Measurements from ENCODE around the gene SMG5. TPM values are rescaled to one million over a fixed set of nuclear protein-coding genes. Genes with fewer than 3 reads are reported as not detected.

SMG5 gene
- total RNA-seq, 4 donors from 2014 or later = 70.1 to 139 (median 103) TPM

DNA sequence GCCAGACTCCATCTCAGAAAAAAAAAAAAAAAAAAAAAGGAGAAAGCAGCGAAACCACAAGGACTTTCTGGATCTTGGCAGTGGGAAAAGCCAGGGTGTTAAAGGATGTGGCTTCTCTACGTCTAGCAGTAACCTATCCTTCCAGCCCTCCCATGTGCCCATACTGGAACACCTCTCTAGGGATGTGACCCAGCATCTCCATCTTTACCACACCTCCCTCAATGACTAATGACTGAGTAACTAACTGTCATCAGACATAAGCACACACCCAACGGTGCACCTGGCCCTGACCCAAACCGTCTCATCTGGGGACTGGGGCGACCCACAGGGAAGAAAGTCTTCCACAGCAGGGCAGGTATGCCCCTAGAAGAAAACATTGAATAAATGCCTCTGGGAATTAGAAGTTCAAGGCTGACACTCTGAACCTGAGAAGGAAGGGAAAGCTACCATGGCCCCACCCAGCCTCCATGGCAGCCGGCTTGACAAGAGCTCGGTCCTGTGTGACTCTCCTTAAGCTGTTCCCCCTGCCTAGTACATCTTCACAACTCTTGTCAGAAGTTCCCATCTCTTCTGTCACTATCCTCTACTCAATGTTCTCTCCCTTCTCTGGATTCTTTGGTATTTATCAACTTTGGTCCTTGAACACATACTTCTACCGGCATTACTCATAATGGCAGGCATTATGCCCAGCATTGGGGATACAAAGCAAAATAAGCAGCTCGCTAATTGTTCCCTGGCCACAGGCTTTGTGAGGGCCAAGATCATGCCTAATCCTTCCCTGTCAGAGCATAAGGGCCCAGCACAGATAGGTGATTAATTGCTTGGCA is 20.0 kb downstream of the SMG5 start:
- no peak overlapping the region for H3K27ac ChIP-seq
- H3K27me3 ChIP-seq = no peaks in the 10 kb centered on the region
- no peak overlapping the region for H3K4me3 ChIP-seq
- H3K4me1 ChIP-seq = no peaks in the 10 kb centered on the region
- DNase-seq = no peak
- H3K9me3 ChIP-seq = no peaks in the 10 kb centered on the region
- TF ChIP-seq POLR2A (IDR thresholded peaks at IDR 0.05) = no peak
- TF ChIP-seq, protein P1, sequence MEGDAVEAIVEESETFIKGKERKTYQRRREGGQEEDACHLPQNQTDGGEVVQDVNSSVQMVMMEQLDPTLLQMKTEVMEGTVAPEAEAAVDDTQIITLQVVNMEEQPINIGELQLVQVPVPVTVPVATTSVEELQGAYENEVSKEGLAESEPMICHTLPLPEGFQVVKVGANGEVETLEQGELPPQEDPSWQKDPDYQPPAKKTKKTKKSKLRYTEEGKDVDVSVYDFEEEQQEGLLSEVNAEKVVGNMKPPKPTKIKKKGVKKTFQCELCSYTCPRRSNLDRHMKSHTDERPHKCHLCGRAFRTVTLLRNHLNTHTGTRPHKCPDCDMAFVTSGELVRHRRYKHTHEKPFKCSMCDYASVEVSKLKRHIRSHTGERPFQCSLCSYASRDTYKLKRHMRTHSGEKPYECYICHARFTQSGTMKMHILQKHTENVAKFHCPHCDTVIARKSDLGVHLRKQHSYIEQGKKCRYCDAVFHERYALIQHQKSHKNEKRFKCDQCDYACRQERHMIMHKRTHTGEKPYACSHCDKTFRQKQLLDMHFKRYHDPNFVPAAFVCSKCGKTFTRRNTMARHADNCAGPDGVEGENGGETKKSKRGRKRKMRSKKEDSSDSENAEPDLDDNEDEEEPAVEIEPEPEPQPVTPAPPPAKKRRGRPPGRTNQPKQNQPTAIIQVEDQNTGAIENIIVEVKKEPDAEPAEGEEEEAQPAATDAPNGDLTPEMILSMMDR (IDR thresholded peaks at IDR 0.05) = no peak
- peaks cover 0 to 98% (median 0%) of the 10 kb centered on the region in 3 donors for H3K36me3 ChIP-seq

DNA sequence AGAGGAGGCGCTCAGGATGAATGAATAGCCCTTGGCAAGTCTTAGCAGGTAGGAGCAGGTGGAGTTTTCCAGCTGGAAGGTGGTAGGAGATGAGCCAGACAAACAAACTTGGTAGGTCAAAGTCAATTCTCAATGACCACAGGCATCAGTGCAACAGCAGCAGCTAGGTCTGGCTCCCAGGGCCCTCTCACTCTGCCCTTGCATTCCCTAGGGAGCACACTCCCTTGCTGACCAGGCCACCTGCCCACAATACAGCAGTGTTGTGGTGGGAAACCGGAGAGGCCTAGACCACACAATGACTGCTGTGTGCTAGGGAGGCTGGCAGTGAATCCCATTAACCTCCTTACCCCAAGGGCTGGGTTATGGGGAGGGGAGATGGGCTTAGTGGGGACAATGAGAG is 21.7 kb downstream of the SMG5 start:
- Histone ChIP-seq H3K36me3 (peaks cover 0 to 98% (median 0%) of the 10 kb centered on the region in 3 donors), H3K4me1 (no peaks in the 10 kb centered on the region), H3K27ac (no peak overlapping the region), H3K27me3 (no peaks in the 10 kb centered on the region), H3K4me3 (no peak overlapping the region), H3K9me3 (no peaks in the 10 kb centered on the region)
- TF ChIP-seq, protein P1 (IDR thresholded peaks at IDR 0.05) = no peak
- no peak for TF ChIP-seq POLR2A (IDR thresholded peaks at IDR 0.05)
- DNase-seq = no peak

DNA sequence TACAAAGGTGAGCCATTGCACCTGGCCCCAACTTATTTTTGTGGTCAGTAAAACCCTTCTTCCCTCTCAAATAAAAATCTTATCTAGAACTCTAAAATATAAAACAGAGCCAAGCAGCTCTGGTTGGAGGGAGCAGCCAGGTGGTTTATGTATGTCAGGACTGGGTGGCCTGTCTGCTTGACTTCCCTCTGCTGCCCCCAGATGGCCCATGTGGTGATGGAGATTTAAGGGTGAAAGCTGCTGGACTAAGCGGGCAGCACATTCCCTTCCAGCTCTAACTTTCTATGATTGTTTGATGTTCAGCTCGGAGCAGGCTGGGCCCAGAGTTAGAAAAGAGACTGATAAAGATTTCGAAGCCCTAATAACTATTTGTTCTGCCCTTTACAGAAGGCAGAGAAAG is 22.8 kb downstream of the SMG5 start:
- DNase-seq = no peak
- H3K27ac ChIP-seq = no peak overlapping the region
- H3K4me3 ChIP-seq = no peak overlapping the region
- H3K27me3 ChIP-seq = no peaks in the 10 kb centered on the region
- no peaks in the 10 kb centered on the region for H3K4me1 ChIP-seq
- H3K9me3 ChIP-seq = no peaks in the 10 kb centered on the region
- TF ChIP-seq, protein P1 (IDR thresholded peaks at IDR 0.05) = no peak
- no peak for TF ChIP-seq POLR2A (IDR thresholded peaks at IDR 0.05)
- peaks cover 0 to 98% (median 0%) of the 10 kb centered on the region in 3 donors for H3K36me3 ChIP-seq

DNA sequence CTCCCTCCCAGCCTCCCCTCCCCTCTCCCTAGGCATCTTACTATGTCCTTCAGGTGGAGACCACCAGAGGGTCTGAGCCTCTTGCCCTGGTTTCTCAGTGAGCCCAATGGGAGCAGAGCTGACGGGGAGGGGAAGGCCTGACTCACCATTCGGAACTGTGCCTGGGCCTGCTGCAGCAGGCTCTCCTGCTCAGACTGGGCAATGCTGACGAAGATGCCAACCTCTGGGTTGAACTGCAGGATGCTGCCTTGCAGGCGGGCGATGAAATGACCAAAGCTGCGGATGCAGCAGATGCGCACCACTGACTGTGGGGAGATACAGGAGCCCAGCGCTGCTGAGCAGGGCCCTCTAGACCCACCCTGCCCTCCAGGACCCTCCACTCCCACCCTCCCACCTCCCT is 23.8 kb downstream of the SMG5 start:
- no peak for DNase-seq
- Histone ChIP-seq H3K27me3 (no peaks in the 10 kb centered on the region), H3K4me1 (no peaks in the 10 kb centered on the region), H3K9me3 (no peaks in the 10 kb centered on the region), H3K4me3 (no peak overlapping the region), H3K36me3 (peaks cover 0 to 100% (median 0%) of the 10 kb centered on the region in 3 donors), H3K27ac (no peak overlapping the region)
- TF ChIP-seq POLR2A (IDR thresholded peaks at IDR 0.05) = no peak
- TF ChIP-seq, protein P1 (IDR thresholded peaks at IDR 0.05) = no peak

DNA sequence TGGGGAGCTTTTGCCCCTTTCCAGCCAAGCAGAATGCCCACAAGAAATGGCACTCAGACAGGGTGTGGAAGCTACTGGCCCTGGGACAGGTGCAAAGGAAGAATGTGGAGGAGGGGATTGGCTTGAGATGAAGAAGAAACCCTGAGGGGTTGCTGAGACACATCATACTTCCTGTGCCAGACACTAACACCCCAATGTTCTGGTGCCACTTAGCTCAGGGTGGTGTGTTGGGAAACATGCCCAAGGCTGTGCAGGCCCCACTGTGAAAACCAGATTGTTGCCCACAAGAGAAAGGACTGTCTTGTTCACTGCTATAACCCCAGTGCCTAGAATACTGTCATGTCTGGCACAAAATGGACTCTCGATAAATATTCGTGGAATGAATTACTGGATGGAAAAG is 24.9 kb downstream of the SMG5 start:
- Histone ChIP-seq H3K4me3 (no peak overlapping the region), H3K27ac (no peak overlapping the region), H3K36me3 (peaks cover 0 to 100% (median 0%) of the 10 kb centered on the region in 3 donors), H3K4me1 (no peaks in the 10 kb centered on the region), H3K9me3 (no peaks in the 10 kb centered on the region), H3K27me3 (no peaks in the 10 kb centered on the region)
- no peak for TF ChIP-seq POLR2A (IDR thresholded peaks at IDR 0.05)
- TF ChIP-seq, protein P1 (IDR thresholded peaks at IDR 0.05) = no peak
- no peak for DNase-seq
